Muscle layer of duodenum (tissue), 2 donors: Measurements from ENCODE around the gene SORCS2.

Experiments used
- H3K27ac ChIP-seq: one replicate; pipeline ENCODE4 v1.7.0; 2013; ENCODE audit warnings: mild to moderate bottlenecking, low read length
- H3K27me3 ChIP-seq: one replicate; pipeline ENCODE4 v1.7.0; 2013; ENCODE audit warnings: low read depth, mild to moderate bottlenecking, control low read depth, low read length
- H3K36me3 ChIP-seq, 2 donors: one replicate each; pipeline ENCODE4 v1.7.0; 2013; ENCODE audit warnings: low read length in 2 of 2, control low read depth in 1 of 2, mild to moderate bottlenecking in 1 of 2; ENCODE audit not compliant: insufficient read depth in 2 of 2, control insufficient read depth in 1 of 2
- H3K4me1 ChIP-seq, 2 donors: one replicate each; pipeline ENCODE4 v1.7.0; 2013; ENCODE audit warnings: low read length in 2 of 2, mild to moderate bottlenecking in 2 of 2, control low read depth in 1 of 2, moderate library complexity in 1 of 2; ENCODE audit not compliant: insufficient read depth in 2 of 2, control insufficient read depth in 1 of 2
- H3K4me3 ChIP-seq, 2 donors: one replicate each; pipeline ENCODE4 v1.7.0; 2013; ENCODE audit warnings: low read length in 2 of 2, low read depth in 1 of 2, mild to moderate bottlenecking in 1 of 2
- H3K9me3 ChIP-seq, 2 donors: one replicate each; pipeline ENCODE4 v1.7.0; 2013; ENCODE audit warnings: low read length in 2 of 2, control low read depth in 1 of 2, mild to moderate bottlenecking in 1 of 2; ENCODE audit not compliant: control insufficient read depth in 1 of 2
- donor health status: healthy.

The SORCS2 gene

DNA sequence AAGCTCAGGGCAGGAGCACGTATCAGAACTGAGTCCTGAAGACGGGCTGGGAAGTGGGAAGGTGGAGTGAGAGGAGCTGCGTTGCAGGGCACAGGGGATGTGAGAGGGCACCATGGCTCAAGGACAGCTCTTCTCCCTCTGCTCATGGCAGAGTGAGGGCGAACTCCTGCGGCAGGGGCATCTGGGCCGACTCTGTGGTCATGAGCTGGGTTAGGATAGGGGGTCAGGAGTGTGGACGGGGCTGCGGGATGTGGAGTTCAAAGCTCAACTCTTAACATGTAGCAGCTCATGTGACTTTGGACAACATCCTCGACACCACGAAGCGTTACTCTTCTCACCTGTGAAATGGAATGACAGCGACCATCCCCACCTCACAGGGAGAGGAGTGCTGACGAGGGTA, 19.4 kb upstream of the SORCS2 start:
- Histone ChIP-seq H3K4me1 (no peaks in the 10 kb centered on the region), H3K27ac (no peak overlapping the region), H3K9me3 (no peaks in the 10 kb centered on the region), H3K36me3 (no peaks in the 10 kb centered on the region), H3K27me3 (no peaks in the 10 kb centered on the region), H3K4me3 (no peak overlapping the region)

DNA sequence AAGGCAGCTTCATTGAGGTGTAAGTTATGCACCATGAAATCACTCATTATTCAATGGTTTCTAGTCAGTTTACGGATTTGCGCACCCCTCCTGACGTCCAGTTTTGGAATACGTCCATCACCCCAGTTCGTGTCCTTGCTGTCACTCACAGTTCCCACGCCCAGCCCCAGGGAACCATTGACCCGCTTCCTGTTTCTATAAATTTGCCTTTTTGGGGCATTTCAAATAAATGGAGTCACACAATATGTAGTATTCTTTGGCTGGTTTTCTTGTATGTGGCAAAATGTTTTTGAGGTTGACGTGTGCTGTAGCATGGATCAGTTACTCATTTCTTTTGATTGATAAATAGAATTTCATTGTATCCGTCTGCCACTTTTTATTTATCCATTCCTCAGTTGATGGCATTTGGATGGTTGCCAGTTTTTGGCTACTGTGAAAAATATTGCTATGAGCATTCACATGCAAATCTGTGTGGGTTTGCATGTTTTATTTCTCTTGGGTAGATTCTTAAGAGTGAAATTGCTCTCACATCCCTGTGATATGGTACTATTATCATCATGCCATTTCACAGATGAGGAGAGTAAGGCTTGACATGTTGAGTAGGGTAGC, 18.4 kb upstream of the SORCS2 start:
- no peaks in the 10 kb centered on the region for H3K4me1 ChIP-seq
- no peak overlapping the region for H3K27ac ChIP-seq
- no peak overlapping the region for H3K4me3 ChIP-seq
- no peaks in the 10 kb centered on the region for H3K36me3 ChIP-seq
- no peaks in the 10 kb centered on the region for H3K9me3 ChIP-seq
- H3K27me3 ChIP-seq = no peaks in the 10 kb centered on the region

- Histone ChIP-seq H3K4me3 (no peak overlapping the region), H3K27ac (no peak overlapping the region), H3K27me3 (no peaks in the 10 kb centered on the region), H3K4me1 (no peaks in the 10 kb centered on the region), H3K36me3 (no peaks in the 10 kb centered on the region), H3K9me3 (peaks cover 0 to 6% of the 10 kb centered on the region in 2 donors)
Measured at GRCh38 chr4:7179158-7179557, 13.2 kb upstream of the SORCS2 start.

- no peaks in the 10 kb centered on the region for H3K4me1 ChIP-seq
- H3K27me3 ChIP-seq = no peaks in the 10 kb centered on the region
- no peak overlapping the region for H3K27ac ChIP-seq
- peaks cover 0 to 6% of the 10 kb centered on the region in 2 donors for H3K9me3 ChIP-seq
- no peak overlapping the region for H3K4me3 ChIP-seq
- no peaks in the 10 kb centered on the region for H3K36me3 ChIP-seq
Measured at GRCh38 chr4:7180938-7181337, 11.4 kb upstream of the SORCS2 start.

DNA sequence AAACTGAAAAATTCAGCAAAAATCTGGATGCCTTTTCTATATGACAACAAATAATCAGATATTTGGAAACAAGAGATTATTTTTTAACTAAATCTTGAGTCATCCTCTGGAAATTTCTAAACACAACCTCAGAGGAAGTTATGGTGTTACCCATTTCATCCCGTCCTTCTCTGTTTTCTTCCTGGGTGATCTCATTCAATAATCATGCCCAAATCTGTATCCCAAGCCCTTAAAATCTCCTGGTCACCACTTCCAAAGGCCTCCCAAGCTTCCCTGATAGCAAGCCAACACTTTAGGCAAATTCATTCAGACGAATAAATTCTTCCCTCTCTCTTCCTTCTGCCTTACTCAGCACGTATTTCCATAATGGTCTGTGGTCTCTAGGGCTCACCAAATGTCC, 9.7 kb upstream of the SORCS2 start:
- Histone ChIP-seq H3K4me3 (no peak overlapping the region), H3K36me3 (no peaks in the 10 kb centered on the region), H3K4me1 (no peaks in the 10 kb centered on the region), H3K27ac (no peak overlapping the region), H3K9me3 (peaks cover 0 to 6% of the 10 kb centered on the region in 2 donors), H3K27me3 (no peaks in the 10 kb centered on the region)

DNA sequence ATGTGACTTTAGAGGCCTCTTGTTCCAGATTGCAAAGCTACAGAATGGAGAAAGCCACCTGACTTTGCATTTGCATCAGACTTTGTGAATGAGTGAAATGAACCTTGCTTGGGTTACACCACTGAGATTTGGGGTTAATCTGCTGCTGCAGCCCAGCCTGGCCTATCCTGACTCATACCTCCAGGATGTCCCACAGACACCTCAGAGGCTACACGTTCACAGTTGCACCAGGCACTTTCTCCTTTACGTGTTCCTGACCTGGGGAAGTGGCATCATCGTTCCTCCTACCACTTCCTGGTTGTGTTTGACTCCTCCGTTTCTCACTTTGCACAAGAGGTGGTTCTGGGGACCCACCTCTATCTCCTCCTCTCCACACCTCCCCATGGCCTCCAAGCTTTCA, 9.2 kb upstream of the SORCS2 start:
- Histone ChIP-seq H3K9me3 (peaks cover 0 to 6% of the 10 kb centered on the region in 2 donors), H3K27me3 (no peaks in the 10 kb centered on the region), H3K4me3 (no peak overlapping the region), H3K36me3 (no peaks in the 10 kb centered on the region), H3K27ac (no peak overlapping the region), H3K4me1 (no peaks in the 10 kb centered on the region)

GRCh38 chr4:7183780-7184460, 8.4 kb upstream of the SORCS2 start:
- no peak overlapping the region for H3K4me3 ChIP-seq
- H3K9me3 ChIP-seq = peaks cover 0 to 6% of the 10 kb centered on the region in 2 donors
- H3K27me3 ChIP-seq = no peaks in the 10 kb centered on the region
- no peaks in the 10 kb centered on the region for H3K36me3 ChIP-seq
- no peaks in the 10 kb centered on the region for H3K4me1 ChIP-seq
- H3K27ac ChIP-seq = no peak overlapping the region

DNA sequence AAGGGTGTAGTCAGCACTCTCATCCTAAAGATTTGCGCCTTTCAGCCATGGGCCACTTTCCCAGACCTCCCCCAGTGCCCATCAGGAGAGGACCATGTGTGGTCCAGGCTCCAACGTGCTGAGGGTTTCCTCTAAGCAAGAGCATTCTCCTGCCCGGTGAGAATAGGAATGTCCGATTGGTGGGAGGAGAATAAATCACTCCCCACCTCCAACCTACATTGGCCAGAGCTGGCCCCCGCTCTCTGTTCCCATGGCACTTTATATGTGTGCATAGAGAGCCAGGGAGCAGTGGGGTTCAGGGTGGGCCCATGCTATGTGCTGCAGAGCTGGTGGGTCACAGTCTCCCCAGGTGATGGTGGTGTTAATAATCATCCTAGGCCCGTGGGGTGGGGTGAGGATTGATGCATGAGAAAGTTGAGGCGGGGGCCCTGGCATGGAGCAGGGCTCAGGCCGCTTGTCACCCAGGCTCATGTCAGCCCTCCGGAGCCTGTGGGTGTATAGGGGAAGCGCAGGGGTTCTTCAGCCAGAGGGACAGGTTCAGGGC, 6.8 kb upstream of the SORCS2 start:
- no peaks in the 10 kb centered on the region for H3K4me1 ChIP-seq
- no peak overlapping the region for H3K4me3 ChIP-seq
- no peak overlapping the region for H3K27ac ChIP-seq
- no peaks in the 10 kb centered on the region for H3K36me3 ChIP-seq
- no peaks in the 10 kb centered on the region for H3K9me3 ChIP-seq
- H3K27me3 ChIP-seq = no peaks in the 10 kb centered on the region

GRCh38 chr4:7186031-7186430, 6.3 kb upstream of the SORCS2 start:
- H3K27ac ChIP-seq = no peak overlapping the region
- no peaks in the 10 kb centered on the region for H3K27me3 ChIP-seq
- no peak overlapping the region for H3K4me3 ChIP-seq
- peaks cover 0 to under 1% of the 10 kb centered on the region in 2 donors for H3K4me1 ChIP-seq
- H3K36me3 ChIP-seq = no peaks in the 10 kb centered on the region
- H3K9me3 ChIP-seq = no peaks in the 10 kb centered on the region

- H3K27me3 ChIP-seq = peaks cover 3% of the 10 kb centered on the region
- peaks cover 0 to 5% of the 10 kb centered on the region in 2 donors for H3K4me1 ChIP-seq
- H3K36me3 ChIP-seq = no peaks in the 10 kb centered on the region
- no peaks in the 10 kb centered on the region for H3K9me3 ChIP-seq
- H3K27ac ChIP-seq = no peak overlapping the region
- no peak overlapping the region for H3K4me3 ChIP-seq
Measured at GRCh38 chr4:7186516-7187167, 5.7 kb upstream of the SORCS2 start.

GRCh38 chr4:7187168-7187535, 5.2 kb upstream of the SORCS2 start:
- no peak overlapping the region for H3K4me3 ChIP-seq
- H3K36me3 ChIP-seq = no peaks in the 10 kb centered on the region
- no peaks in the 10 kb centered on the region for H3K9me3 ChIP-seq
- H3K27ac ChIP-seq = no peak overlapping the region
- H3K4me1 ChIP-seq = peaks cover 0 to 9% of the 10 kb centered on the region in 2 donors
- peaks cover 3% of the 10 kb centered on the region for H3K27me3 ChIP-seq
